GM12801 (cell line): Measurements from ENCODE around the gene TMEM30A.

Experiments
- TF ChIP-seq, protein P1 (sequence below): IDR thresholded peaks from one replicate; pipeline ENCODE4 v1.5.1; 2011; ENCODE audit warnings: control low read depth; ENCODE audit not compliant: insufficient read length; ENCODE audit errors: extremely low read depth

Gene TMEM30A

DNA sequence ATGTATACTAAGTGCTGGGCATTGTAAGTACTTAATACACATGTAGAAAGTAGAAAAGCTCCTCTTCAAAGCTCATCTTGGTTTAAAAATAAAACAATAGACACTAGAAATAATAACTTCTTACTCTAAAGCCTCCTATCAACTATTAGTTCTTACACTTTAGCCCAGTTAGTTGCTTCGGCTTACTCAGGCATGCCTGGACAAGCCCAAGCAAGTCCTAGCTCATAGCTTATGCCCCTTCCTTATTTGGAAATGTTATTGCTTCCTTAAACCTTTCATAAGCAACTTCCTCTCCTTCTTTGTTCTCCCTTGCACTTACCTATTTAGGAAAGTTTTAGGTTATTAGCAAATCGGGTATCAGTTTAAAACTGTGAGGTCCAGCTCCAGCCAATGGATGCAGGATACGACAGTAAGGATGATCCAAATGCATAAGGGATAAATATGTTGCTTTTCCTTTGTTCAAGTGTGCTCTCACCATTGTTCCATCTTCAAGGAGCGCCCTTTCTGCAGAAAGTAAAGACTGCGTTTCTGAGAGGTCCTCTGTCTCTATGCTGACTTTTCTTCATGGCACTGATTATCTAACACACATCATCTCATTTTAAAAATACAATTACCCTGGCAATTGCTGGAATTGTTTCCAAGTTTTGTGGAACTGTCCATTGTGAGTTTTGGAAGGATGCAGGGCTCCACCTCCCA lies 12.3 kb downstream of the TMEM30A start:
- TF ChIP-seq, protein P1, sequence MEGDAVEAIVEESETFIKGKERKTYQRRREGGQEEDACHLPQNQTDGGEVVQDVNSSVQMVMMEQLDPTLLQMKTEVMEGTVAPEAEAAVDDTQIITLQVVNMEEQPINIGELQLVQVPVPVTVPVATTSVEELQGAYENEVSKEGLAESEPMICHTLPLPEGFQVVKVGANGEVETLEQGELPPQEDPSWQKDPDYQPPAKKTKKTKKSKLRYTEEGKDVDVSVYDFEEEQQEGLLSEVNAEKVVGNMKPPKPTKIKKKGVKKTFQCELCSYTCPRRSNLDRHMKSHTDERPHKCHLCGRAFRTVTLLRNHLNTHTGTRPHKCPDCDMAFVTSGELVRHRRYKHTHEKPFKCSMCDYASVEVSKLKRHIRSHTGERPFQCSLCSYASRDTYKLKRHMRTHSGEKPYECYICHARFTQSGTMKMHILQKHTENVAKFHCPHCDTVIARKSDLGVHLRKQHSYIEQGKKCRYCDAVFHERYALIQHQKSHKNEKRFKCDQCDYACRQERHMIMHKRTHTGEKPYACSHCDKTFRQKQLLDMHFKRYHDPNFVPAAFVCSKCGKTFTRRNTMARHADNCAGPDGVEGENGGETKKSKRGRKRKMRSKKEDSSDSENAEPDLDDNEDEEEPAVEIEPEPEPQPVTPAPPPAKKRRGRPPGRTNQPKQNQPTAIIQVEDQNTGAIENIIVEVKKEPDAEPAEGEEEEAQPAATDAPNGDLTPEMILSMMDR: no peak

DNA sequence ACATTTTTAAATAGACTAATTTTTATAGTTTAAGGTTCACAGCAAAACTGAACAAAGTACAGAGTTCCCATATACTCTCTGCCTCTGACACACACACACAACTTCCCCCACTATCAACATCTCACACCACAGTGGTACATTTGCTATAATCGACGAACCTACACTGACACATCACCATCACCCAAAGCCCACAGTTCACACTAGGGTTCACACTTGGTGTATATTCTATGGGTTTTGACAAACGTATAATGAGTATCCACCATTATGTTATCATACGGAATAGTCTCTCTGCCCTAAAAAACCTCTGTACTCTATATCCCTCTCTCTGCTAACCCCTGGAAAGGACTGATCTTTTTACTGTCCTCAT lies 15.6 kb downstream of the TMEM30A start:
- TF ChIP-seq, protein P1: no peak

DNA sequence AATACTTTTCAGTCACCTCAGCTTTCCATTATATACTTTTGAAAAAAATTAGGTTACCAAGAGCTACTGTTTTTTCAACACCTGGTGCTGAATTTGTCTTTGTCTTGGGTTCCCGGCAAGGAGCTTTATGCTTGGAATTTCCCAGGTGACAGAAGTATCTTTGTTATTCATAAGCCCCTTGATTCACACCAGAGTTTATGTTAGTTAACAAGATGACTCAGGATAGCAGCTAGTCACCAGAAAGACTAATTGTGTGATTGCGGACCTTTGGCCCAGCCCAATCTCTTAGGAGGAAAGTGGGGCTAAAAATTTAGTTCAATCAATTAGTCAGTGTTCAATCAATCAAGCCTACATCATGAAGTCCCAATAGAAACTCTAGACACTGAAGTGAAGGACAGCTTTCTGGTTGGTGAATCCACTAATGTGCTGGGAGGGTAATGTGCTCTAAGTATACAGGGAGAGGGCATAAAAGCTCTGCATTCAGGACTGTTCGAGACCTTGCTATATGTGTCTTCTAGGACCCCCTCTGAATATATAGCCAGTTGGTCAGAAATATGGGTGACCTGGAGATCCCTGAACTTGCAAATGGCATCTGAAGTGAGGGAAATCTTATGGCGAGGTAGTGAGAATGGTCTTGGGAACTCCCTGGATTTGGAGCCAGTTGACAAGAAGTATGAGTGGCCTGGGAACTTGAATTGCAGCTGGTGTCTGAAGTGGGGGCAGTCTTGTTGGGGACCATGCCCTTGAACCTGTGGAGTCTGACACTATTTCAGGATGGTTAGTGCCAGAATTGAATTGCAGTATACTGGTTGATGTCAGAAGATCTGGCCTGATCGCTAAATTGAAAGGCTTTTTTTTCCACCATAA lies 16.2 kb downstream of the TMEM30A start:
- TF ChIP-seq, protein P1: no peak

DNA sequence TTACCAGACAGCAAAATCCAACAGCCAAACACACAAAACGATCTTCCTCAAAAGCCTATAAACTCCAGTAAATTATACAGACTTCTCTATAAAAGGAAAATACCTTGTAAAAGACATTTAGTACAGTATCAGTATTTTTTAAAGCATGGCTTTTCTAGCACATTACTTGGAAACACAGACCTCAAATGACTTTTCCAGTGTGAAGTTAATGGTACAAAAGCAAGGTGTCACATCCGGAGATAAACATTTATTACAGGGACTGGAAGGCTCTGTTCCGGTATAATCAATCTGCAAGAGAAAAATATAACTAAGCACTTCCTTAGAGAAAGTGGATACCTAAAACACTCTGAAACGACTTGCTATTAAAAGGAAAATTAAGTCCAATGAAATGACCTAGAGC lies 17.1 kb downstream of the TMEM30A start:
- TF ChIP-seq, protein P1: no peak

DNA sequence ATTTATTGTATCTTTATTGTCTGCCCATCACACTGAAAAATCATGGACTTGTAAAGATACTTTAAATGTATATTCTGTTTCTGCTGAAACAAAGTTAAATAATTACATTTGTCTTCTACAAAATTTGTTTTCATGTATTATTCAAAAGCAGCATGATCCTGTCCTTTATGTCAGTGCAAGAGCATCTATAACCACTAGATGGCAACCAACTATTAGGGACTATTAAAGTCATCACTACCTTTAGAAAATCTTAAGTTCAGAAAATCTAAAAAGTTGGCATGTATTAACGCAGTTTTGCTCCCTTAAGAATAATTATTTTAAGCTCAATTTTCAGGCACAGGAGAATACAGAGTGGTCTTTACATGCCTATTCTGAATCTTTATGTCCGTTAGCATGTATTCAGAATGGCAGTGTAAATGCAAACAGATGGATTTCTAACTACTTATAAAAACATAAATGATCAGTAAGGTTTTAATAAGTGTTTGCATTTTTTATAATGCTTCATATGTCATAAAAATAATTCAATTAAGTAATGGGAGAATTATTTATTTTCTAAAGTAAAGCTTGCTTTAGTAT lies 17.8 kb downstream of the TMEM30A start:
- TF ChIP-seq, protein P1: no peak

DNA sequence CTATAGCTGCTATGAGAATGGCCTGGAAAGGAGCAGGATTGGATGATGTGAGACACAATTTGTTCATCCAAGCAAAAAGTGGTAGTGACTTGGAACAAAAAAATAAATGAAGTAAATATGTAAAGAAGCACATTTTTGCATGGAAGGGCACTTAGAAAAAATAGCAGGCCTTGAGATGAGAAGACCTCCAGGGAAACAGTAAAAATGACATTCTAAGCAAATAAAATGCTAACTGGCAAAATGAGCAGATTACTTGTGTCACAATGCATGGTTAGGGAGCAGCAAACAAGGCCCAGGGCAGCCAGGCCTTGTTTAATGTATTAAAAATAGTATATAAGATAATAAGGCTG lies 21.2 kb downstream of the TMEM30A start:
- TF ChIP-seq, protein P1: no peak

DNA sequence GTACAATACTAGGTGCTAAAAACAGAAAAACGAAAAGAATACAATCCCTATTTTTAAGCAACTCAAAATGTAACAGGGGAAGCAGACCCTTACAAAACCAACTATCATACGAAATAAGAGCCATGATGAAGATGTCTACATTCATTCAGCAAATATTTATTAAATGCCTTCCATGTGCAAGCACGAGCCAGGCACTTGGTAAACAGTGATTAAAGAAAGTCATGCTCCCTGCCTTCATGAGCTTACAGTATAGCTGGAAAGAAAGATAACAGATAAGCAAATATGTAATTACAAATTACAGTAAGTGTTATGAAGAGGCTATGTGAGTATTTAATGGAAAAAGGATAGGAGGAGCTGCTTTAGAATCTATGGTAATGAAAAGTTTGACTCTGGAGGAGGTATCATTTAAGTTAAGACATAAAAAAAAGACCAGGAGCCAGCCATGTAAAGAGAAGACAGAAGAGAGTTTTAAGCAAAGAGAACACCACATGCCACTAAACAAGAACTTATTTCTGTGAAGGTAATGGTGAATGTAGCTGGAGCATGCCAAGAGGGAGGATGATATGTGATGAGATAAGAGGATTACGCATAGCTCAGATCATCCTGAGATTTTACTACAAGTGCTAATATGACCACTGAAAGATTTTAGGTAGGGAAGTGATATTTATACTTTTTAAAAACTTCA lies 21.7 kb downstream of the TMEM30A start:
- TF ChIP-seq, protein P1: no peak
